PC-9 (cell line): ENCODE measurements around the gene MYL6.

Experiments used
- CTCF ChIP-seq: fragments of 200-600 bp; sonication (generic); conservative IDR thresholded peaks from 2 replicates; pipeline ENCODE4 v1.6.1; 2017; ENCODE audit warnings: mixed run types, antibody characterized with exemption, mild to moderate bottlenecking, moderate library complexity
- EZH2 ChIP-seq: fragments of 200-600 bp; sonication (generic); IDR thresholded peaks from 2 replicates; pipeline ENCODE4 v1.8.0; 2017; ENCODE audit warnings: antibody characterized with exemption, low read depth

GRCh38 chr12:56124133-56124532 is 34.0 kb upstream of the MYL6 start:
- TF ChIP-seq CTCF, result no peak
- no peak for TF ChIP-seq EZH2
